ENCODE measurements around the gene CCR1.

CCR1 gene

GRCh38 chr3:46200211-46200610 lies 7.9 kb downstream of the CCR1 start:
- no peak for DNase-seq
- H3K27me3 ChIP-seq (replicated peaks; ENCODE audit: control insufficient read depth, insufficient read depth, low read length, poor library complexity, severe bottlenecking), result no peaks in the 10 kb centered on the region
- no peak overlapping the region for H3K4me3 ChIP-seq (ENCODE audit: insufficient read depth, low read depth, low read length, poor library complexity, severe bottlenecking)
- H3K9me3 ChIP-seq (ENCODE audit: control insufficient read depth, low read length), result no peaks in the 10 kb centered on the region
- H3K27ac ChIP-seq (ENCODE audit: insufficient read depth, low read length, poor library complexity, severe bottlenecking), result no peak overlapping the region
- no peaks in the 10 kb centered on the region for H3K36me3 ChIP-seq (ENCODE audit: control insufficient read depth, insufficient read depth, low read length)
- H3K4me1 ChIP-seq (ENCODE audit: control insufficient read depth, insufficient read depth, low read length, poor library complexity, severe bottlenecking), result no peaks in the 10 kb centered on the region

- Histone ChIP-seq H3K9me3 (ENCODE audit: control insufficient read depth, low read length) (no peaks in the 10 kb centered on the region), H3K27me3 (replicated peaks; ENCODE audit: control insufficient read depth, insufficient read depth, low read length, poor library complexity, severe bottlenecking) (no peaks in the 10 kb centered on the region), H3K4me1 (ENCODE audit: control insufficient read depth, insufficient read depth, low read length, poor library complexity, severe bottlenecking) (no peaks in the 10 kb centered on the region), H3K4me3 (ENCODE audit: insufficient read depth, low read depth, low read length, poor library complexity, severe bottlenecking) (no peak overlapping the region), H3K27ac (ENCODE audit: insufficient read depth, low read length, poor library complexity, severe bottlenecking) (no peak overlapping the region), H3K36me3 (ENCODE audit: control insufficient read depth, insufficient read depth, low read length) (no peaks in the 10 kb centered on the region)
- DNase-seq, result no peak
These were observed 11.7 kb downstream of the CCR1 start for GRCh38 chr3:46196261-46196957.

GRCh38 chr3:46194868-46195553 lies 13.1 kb downstream of the CCR1 start:
- Histone ChIP-seq H3K9me3 (ENCODE audit: control insufficient read depth, low read length) (no peaks in the 10 kb centered on the region), H3K27me3 (replicated peaks; ENCODE audit: control insufficient read depth, insufficient read depth, low read length, poor library complexity, severe bottlenecking) (no peaks in the 10 kb centered on the region), H3K4me1 (ENCODE audit: control insufficient read depth, insufficient read depth, low read length, poor library complexity, severe bottlenecking) (no peaks in the 10 kb centered on the region), H3K4me3 (ENCODE audit: insufficient read depth, low read depth, low read length, poor library complexity, severe bottlenecking) (no peak overlapping the region), H3K27ac (ENCODE audit: insufficient read depth, low read length, poor library complexity, severe bottlenecking) (no peak overlapping the region), H3K36me3 (ENCODE audit: control insufficient read depth, insufficient read depth, low read length) (no peaks in the 10 kb centered on the region)
- DNase-seq, result no peak

- Histone ChIP-seq H3K27me3 (replicated peaks; ENCODE audit: control insufficient read depth, insufficient read depth, low read length, poor library complexity, severe bottlenecking) (no peaks in the 10 kb centered on the region), H3K36me3 (ENCODE audit: control insufficient read depth, insufficient read depth, low read length) (no peaks in the 10 kb centered on the region), H3K4me3 (ENCODE audit: insufficient read depth, low read depth, low read length, poor library complexity, severe bottlenecking) (no peak overlapping the region), H3K9me3 (ENCODE audit: control insufficient read depth, low read length) (no peaks in the 10 kb centered on the region), H3K27ac (ENCODE audit: insufficient read depth, low read length, poor library complexity, severe bottlenecking) (no peak overlapping the region), H3K4me1 (ENCODE audit: control insufficient read depth, insufficient read depth, low read length, poor library complexity, severe bottlenecking) (no peaks in the 10 kb centered on the region)
- DNase-seq, result no peak
These were observed 14.7 kb downstream of the CCR1 start for GRCh38 chr3:46193436-46193835.

- DNase-seq, result no peak
- Histone ChIP-seq H3K4me1 (ENCODE audit: control insufficient read depth, insufficient read depth, low read length, poor library complexity, severe bottlenecking) (no peaks in the 10 kb centered on the region), H3K27ac (ENCODE audit: insufficient read depth, low read length, poor library complexity, severe bottlenecking) (no peak overlapping the region), H3K9me3 (ENCODE audit: control insufficient read depth, low read length) (no peaks in the 10 kb centered on the region), H3K4me3 (ENCODE audit: insufficient read depth, low read depth, low read length, poor library complexity, severe bottlenecking) (no peak overlapping the region), H3K36me3 (ENCODE audit: control insufficient read depth, insufficient read depth, low read length) (no peaks in the 10 kb centered on the region), H3K27me3 (replicated peaks; ENCODE audit: control insufficient read depth, insufficient read depth, low read length, poor library complexity, severe bottlenecking) (no peaks in the 10 kb centered on the region)
These were observed 15.2 kb downstream of the CCR1 start for GRCh38 chr3:46192939-46193338.

- H3K4me3 ChIP-seq (ENCODE audit: insufficient read depth, low read depth, low read length, poor library complexity, severe bottlenecking), result no peak overlapping the region
- H3K36me3 ChIP-seq (ENCODE audit: control insufficient read depth, insufficient read depth, low read length), result no peaks in the 10 kb centered on the region
- no peak for DNase-seq
- H3K4me1 ChIP-seq (ENCODE audit: control insufficient read depth, insufficient read depth, low read length, poor library complexity, severe bottlenecking), result no peaks in the 10 kb centered on the region
- H3K27me3 ChIP-seq (replicated peaks; ENCODE audit: control insufficient read depth, insufficient read depth, low read length, poor library complexity, severe bottlenecking), result no peaks in the 10 kb centered on the region
- no peaks in the 10 kb centered on the region for H3K9me3 ChIP-seq (ENCODE audit: control insufficient read depth, low read length)
- H3K27ac ChIP-seq (ENCODE audit: insufficient read depth, low read length, poor library complexity, severe bottlenecking), result no peak overlapping the region
These were observed 16.4 kb downstream of the CCR1 start for GRCh38 chr3:46191730-46192129.

GRCh38 chr3:46188708-46189107 lies 19.4 kb downstream of the CCR1 start:
- Histone ChIP-seq H3K27ac (ENCODE audit: insufficient read depth, low read length, poor library complexity, severe bottlenecking) (no peak overlapping the region), H3K4me1 (ENCODE audit: control insufficient read depth, insufficient read depth, low read length, poor library complexity, severe bottlenecking) (no peaks in the 10 kb centered on the region), H3K4me3 (ENCODE audit: insufficient read depth, low read depth, low read length, poor library complexity, severe bottlenecking) (no peak overlapping the region), H3K36me3 (ENCODE audit: control insufficient read depth, insufficient read depth, low read length) (no peaks in the 10 kb centered on the region), H3K27me3 (replicated peaks; ENCODE audit: control insufficient read depth, insufficient read depth, low read length, poor library complexity, severe bottlenecking) (no peaks in the 10 kb centered on the region), H3K9me3 (ENCODE audit: control insufficient read depth, low read length) (no peaks in the 10 kb centered on the region)
- no peak for DNase-seq

- H3K4me3 ChIP-seq (ENCODE audit: insufficient read depth, low read depth, low read length, poor library complexity, severe bottlenecking), result no peak overlapping the region
- H3K27me3 ChIP-seq (replicated peaks; ENCODE audit: control insufficient read depth, insufficient read depth, low read length, poor library complexity, severe bottlenecking), result no peaks in the 10 kb centered on the region
- no peak for DNase-seq
- H3K4me1 ChIP-seq (ENCODE audit: control insufficient read depth, insufficient read depth, low read length, poor library complexity, severe bottlenecking), result no peaks in the 10 kb centered on the region
- H3K27ac ChIP-seq (ENCODE audit: insufficient read depth, low read length, poor library complexity, severe bottlenecking), result no peak overlapping the region
- no peaks in the 10 kb centered on the region for H3K36me3 ChIP-seq (ENCODE audit: control insufficient read depth, insufficient read depth, low read length)
- H3K9me3 ChIP-seq (ENCODE audit: control insufficient read depth, low read length), result no peaks in the 10 kb centered on the region
These were observed 20.2 kb downstream of the CCR1 start for GRCh38 chr3:46187876-46188275.

GRCh38 chr3:46187341-46187700 lies 20.8 kb downstream of the CCR1 start:
- no peak for DNase-seq
- no peaks in the 10 kb centered on the region for H3K9me3 ChIP-seq (ENCODE audit: control insufficient read depth, low read length)
- H3K4me3 ChIP-seq (ENCODE audit: insufficient read depth, low read depth, low read length, poor library complexity, severe bottlenecking), result no peak overlapping the region
- no peaks in the 10 kb centered on the region for H3K27me3 ChIP-seq (replicated peaks; ENCODE audit: control insufficient read depth, insufficient read depth, low read length, poor library complexity, severe bottlenecking)
- no peak overlapping the region for H3K27ac ChIP-seq (ENCODE audit: insufficient read depth, low read length, poor library complexity, severe bottlenecking)
- no peaks in the 10 kb centered on the region for H3K36me3 ChIP-seq (ENCODE audit: control insufficient read depth, insufficient read depth, low read length)
- H3K4me1 ChIP-seq (ENCODE audit: control insufficient read depth, insufficient read depth, low read length, poor library complexity, severe bottlenecking), result no peaks in the 10 kb centered on the region

- Histone ChIP-seq H3K4me3 (ENCODE audit: insufficient read depth, low read depth, low read length, poor library complexity, severe bottlenecking) (no peak overlapping the region), H3K4me1 (ENCODE audit: control insufficient read depth, insufficient read depth, low read length, poor library complexity, severe bottlenecking) (no peaks in the 10 kb centered on the region), H3K27ac (ENCODE audit: insufficient read depth, low read length, poor library complexity, severe bottlenecking) (no peak overlapping the region), H3K9me3 (ENCODE audit: control insufficient read depth, low read length) (no peaks in the 10 kb centered on the region), H3K27me3 (replicated peaks; ENCODE audit: control insufficient read depth, insufficient read depth, low read length, poor library complexity, severe bottlenecking) (no peaks in the 10 kb centered on the region), H3K36me3 (ENCODE audit: control insufficient read depth, insufficient read depth, low read length) (no peaks in the 10 kb centered on the region)
- no peak for DNase-seq
These were observed 21.4 kb downstream of the CCR1 start for GRCh38 chr3:46186471-46187340.
